HFFc6 (cell line): ENCODE measurements around the gene S1PR2. TPM values are rescaled to one million over a fixed set of nuclear protein-coding genes. Genes with fewer than 3 reads are reported as not detected.
"Not testable (repeated sequence)": the region's sequence is repeated elsewhere in the genome, so short reads cannot be mapped to it uniquely, and the experiment has no call there.

ENCODE experiments used
- DNase-seq: peaks from one replicate; pipeline ENCODE4 v3.0.0-alpha.2; 2018
- H3K27ac Mint-ChIP-seq: 2 replicates; pipeline ENCODE4 v1.8.0; 2020; ENCODE audit warnings: mild to moderate bottlenecking, mixed read lengths
- H3K27me3 Mint-ChIP-seq: 2 replicates; pipeline ENCODE4 v1.8.0; 2021; ENCODE audit warnings: mild to moderate bottlenecking, moderate library complexity, mixed read lengths; ENCODE audit not compliant: insufficient read depth
- H3K36me3 Mint-ChIP-seq: 2 replicates; pipeline ENCODE4 v1.8.0; 2021; ENCODE audit warnings: low read depth, mixed read lengths
- H3K4me1 Mint-ChIP-seq: 2 replicates; pipeline ENCODE4 v1.8.0; 2020; ENCODE audit warnings: low read depth, mixed read lengths
- H3K4me3 Mint-ChIP-seq: 2 replicates; pipeline ENCODE4 v1.8.0; 2020; ENCODE audit warnings: mild to moderate bottlenecking, moderate library complexity, mixed read lengths
- H3K9me3 Mint-ChIP-seq: 2 replicates; pipeline ENCODE4 v1.8.0; 2020; ENCODE audit warnings: mild to moderate bottlenecking, mixed read lengths
- microRNA-seq: library from miRNA; unstranded; fragments of <30 nt; microRNA quantifications from one replicate; pipeline ENCODE4, GENCODE V29; 2019
- total RNA-seq, 6 experiments: library from RNA; stranded (reverse); fragmentation: NEBNext Ultra II Directional; extraction: Animal tissue kit (Norgen Biotek cat#: 25700); gene quantifications; 2 replicates in 1 of 6; 3 replicates in 5 of 6; pipeline ENCODE4 v1.2.3, GENCODE V29; 2021
- TF ChIP-seq, protein P1 (sequence below): fragments of 200-600 bp; sonication (generic); IDR thresholded peaks from 2 replicates; pipeline ENCODE4 v1.5.0; 2021; ENCODE audit warnings: antibody characterized with exemption, mild to moderate bottlenecking

S1PR2 gene
- total RNA-seq, 6 experiments from 2014 or later, result 16.8 to 22.0 (median 20.5) TPM

DNA sequence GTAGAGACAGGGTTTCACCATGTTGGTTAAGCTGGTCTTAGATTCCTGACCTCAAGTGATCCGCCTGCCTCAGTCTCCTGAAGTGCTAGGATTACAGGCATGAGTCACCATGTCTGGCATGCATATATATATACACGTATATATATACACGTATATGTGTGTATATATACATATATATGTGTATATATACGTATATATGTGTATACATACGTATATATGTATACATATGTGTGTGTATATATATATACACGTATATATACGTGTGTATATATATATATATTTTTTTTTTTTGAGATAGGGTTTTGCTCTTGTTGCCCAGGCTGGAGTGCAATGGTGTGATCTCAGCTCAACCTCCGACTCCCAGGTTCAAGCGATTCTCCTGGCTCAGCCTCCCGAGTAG lies 48.3 kb downstream of the S1PR2 start:
- TF ChIP-seq, protein P1, sequence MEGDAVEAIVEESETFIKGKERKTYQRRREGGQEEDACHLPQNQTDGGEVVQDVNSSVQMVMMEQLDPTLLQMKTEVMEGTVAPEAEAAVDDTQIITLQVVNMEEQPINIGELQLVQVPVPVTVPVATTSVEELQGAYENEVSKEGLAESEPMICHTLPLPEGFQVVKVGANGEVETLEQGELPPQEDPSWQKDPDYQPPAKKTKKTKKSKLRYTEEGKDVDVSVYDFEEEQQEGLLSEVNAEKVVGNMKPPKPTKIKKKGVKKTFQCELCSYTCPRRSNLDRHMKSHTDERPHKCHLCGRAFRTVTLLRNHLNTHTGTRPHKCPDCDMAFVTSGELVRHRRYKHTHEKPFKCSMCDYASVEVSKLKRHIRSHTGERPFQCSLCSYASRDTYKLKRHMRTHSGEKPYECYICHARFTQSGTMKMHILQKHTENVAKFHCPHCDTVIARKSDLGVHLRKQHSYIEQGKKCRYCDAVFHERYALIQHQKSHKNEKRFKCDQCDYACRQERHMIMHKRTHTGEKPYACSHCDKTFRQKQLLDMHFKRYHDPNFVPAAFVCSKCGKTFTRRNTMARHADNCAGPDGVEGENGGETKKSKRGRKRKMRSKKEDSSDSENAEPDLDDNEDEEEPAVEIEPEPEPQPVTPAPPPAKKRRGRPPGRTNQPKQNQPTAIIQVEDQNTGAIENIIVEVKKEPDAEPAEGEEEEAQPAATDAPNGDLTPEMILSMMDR, result no peak
- Mint-ChIP-seq H3K9me3 (no peaks in the 10 kb centered on the region), H3K36me3 (no peaks in the 10 kb centered on the region), H3K4me3 (no peak overlapping the region), H3K4me1 (no peaks in the 10 kb centered on the region), H3K27ac (no peak overlapping the region), H3K27me3 (no peaks in the 10 kb centered on the region; the same call in 1 of the 2 replicates)
- DNase-seq, result no peak

- no peaks in the 10 kb centered on the region for H3K4me1 Mint-ChIP-seq
- H3K4me3 Mint-ChIP-seq, result no peak overlapping the region
- no peak overlapping the region for H3K27ac Mint-ChIP-seq
- peaks cover 3% of the 10 kb centered on the region; the same call in 1 of the 2 replicates for H3K36me3 Mint-ChIP-seq
- H3K9me3 Mint-ChIP-seq, result no peaks in the 10 kb centered on the region
- no peaks in the 10 kb centered on the region; the same call in 1 of the 2 replicates for H3K27me3 Mint-ChIP-seq
- TF ChIP-seq, protein P1, result no peak
- no peak for DNase-seq
Observed at GRCh38 chr19:10182076-10182475, 49.1 kb downstream of the S1PR2 start.

GRCh38 chr19:10180459-10180858 lies 50.7 kb downstream of the S1PR2 start:
- no peak overlapping the region for H3K4me3 Mint-ChIP-seq
- H3K27me3 Mint-ChIP-seq, result no peaks in the 10 kb centered on the region; the same call in 1 of the 2 replicates
- DNase-seq, result no peak
- H3K9me3 Mint-ChIP-seq, result no peaks in the 10 kb centered on the region
- H3K36me3 Mint-ChIP-seq, result peaks cover 9% of the 10 kb centered on the region; the same call in 1 of the 2 replicates
- H3K4me1 Mint-ChIP-seq, result no peaks in the 10 kb centered on the region
- TF ChIP-seq, protein P1, result no peak
- H3K27ac Mint-ChIP-seq, result no peak overlapping the region

GRCh38 chr19:10180024-10180423 lies 51.1 kb downstream of the S1PR2 start:
- not testable (repeated sequence) for H3K27ac Mint-ChIP-seq, H3K4me1 Mint-ChIP-seq, H3K27me3 Mint-ChIP-seq, DNase-seq, H3K4me3 Mint-ChIP-seq, H3K9me3 Mint-ChIP-seq
- peaks cover 13% of the 10 kb centered on the region; the same call in 1 of the 2 replicates for H3K36me3 Mint-ChIP-seq

GRCh38 chr19:10173527-10173926 lies 57.6 kb downstream of the S1PR2 start:
- peak; percentile 57 for DNase-seq
- Mint-ChIP-seq H3K27ac (peak overlapping the region; percentile 85), H3K4me3 (peak overlapping the region; percentile 15; the same call in 1 of the 2 replicates), H3K36me3 (peaks cover 33% of the 10 kb centered on the region), H3K9me3 (no peaks in the 10 kb centered on the region), H3K27me3 (no peaks in the 10 kb centered on the region), H3K4me1 (peaks cover 15% of the 10 kb centered on the region)
- TF ChIP-seq, protein P1, result no peak

Small RNA genes lying within 50 kb of the gene (microRNA-seq; reads per million reads assigned to microRNA genes)
- not detected for gene MIR4322

Other genes starting within 250 kb of the S1PR2 start
- 1 to 10 TPM; 1.3 to 3.7 (median 1.4) TPM for gene COL5A3, start 220.8 kb downstream of the S1PR2 start, total RNA-seq
- not detected for gene RDH8, start 217.8 kb downstream of the S1PR2 start, total RNA-seq
- gene SHFL, start 145.0 kb downstream of the S1PR2 start, total RNA-seq, result 10 to 100 TPM; 16.9 to 26.2 (median 21.1) TPM
- gene ANGPTL6, start 128.7 kb downstream of the S1PR2 start, total RNA-seq, result under 1 TPM in 2 of 6 experiments, not detected in 4; 0.09 to 0.15 TPM
- 10 to 100 TPM; 36.4 to 42.2 (median 41.0) TPM for gene PPAN, start 125.0 kb downstream of the S1PR2 start, total RNA-seq
- gene P2RY11, start 119.6 kb downstream of the S1PR2 start, total RNA-seq, result 1 to 10 TPM; 4.5 to 9.9 (median 5.4) TPM
- 100 to 1,000 TPM; 261 to 303 (median 279) TPM for gene EIF3G, start 111.4 kb downstream of the S1PR2 start, total RNA-seq
- 100 to 1,000 TPM in 5 of 6 experiments, 10 to 100 TPM in 1; 74.5 to 135 (median 125) TPM for gene DNMT1, start 36.4 kb downstream of the S1PR2 start, total RNA-seq
- gene MRPL4, start 20.9 kb upstream of the S1PR2 start, total RNA-seq, result 10 to 100 TPM; 69.5 to 83.0 (median 72.0) TPM
- 10 to 100 TPM in 1 of 6 experiments, 1 to 10 TPM in 5; 5.0 to 10.1 (median 8.5) TPM for gene ICAM1, start 39.8 kb upstream of the S1PR2 start, total RNA-seq
- gene ICAM4, start 55.6 kb upstream of the S1PR2 start, total RNA-seq, result 1 to 10 TPM in 1 of 6 experiments, under 1 TPM in 5; 0.19 to 1.0 (median 0.74) TPM
- 10 to 100 TPM; 14.0 to 38.4 (median 14.4) TPM for gene ICAM5, start 58.6 kb upstream of the S1PR2 start, total RNA-seq
- gene ZGLP1, start 78.5 kb upstream of the S1PR2 start, total RNA-seq, result 1 to 10 TPM in 5 of 6 experiments, under 1 TPM in 1; 1.00 to 2.7 (median 2.1) TPM
- 10 to 100 TPM; 33.9 to 47.3 (median 38.5) TPM for gene FDX2, start 84.7 kb upstream of the S1PR2 start, total RNA-seq
- gene RAVER1, start 102.2 kb upstream of the S1PR2 start, total RNA-seq, result 10 to 100 TPM; 52.1 to 58.3 (median 55.6) TPM
- gene ICAM3, start 108.3 kb upstream of the S1PR2 start, total RNA-seq, result 10 to 100 TPM; 14.7 to 17.7 (median 16.8) TPM
- gene TYK2, start 149.2 kb upstream of the S1PR2 start, total RNA-seq, result 10 to 100 TPM; 67.9 to 82.3 (median 78.5) TPM
- gene CDC37, start 172.2 kb upstream of the S1PR2 start, total RNA-seq, result 100 to 1,000 TPM; 222 to 280 (median 250) TPM
- 10 to 100 TPM; 10.1 to 18.9 (median 10.8) TPM for gene PDE4A, start 189.2 kb upstream of the S1PR2 start, total RNA-seq